ENCODE data around the gene SNED1. TPM values are rescaled to one million over a fixed set of nuclear protein-coding genes. Genes with fewer than 3 reads are reported as not detected.

The SNED1 gene
- polyA plus RNA-seq, 1 donor (not counting 4 experiments of a cell fraction or from before 2014, with no cell fraction given): 0.12 TPM

DNA sequence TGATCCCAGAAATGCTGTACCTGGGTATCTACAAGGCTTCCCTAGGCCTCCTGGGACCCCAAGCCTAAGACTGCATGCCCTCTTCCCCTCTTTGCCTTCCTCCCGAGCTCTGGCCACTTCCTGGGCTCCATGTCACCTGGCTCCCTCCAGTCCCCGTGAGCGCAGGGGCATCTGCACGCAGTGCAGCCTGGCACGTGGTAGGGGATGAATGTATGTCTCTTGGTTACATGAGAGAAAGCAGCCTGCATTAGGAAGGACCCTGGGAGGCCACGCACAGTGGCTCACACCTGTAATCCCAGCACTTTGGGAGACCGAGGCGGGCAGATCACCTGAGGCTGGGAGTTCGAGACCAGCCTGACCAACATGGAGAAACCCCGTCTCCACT lies 135.0 kb downstream of the SNED1 start:
- Histone ChIP-seq H3K9me1 (ENCODE audit: control insufficient read depth, extremely low read depth, insufficient read depth, low read length) (no peaks in the 10 kb centered on the region), H3K4me2 (ENCODE audit: control insufficient read depth, extremely low read depth, insufficient read depth, low read depth, low read length) (no peak overlapping the region), H3K9me3 (ENCODE audit: control insufficient read depth, low read depth, low read length) (no peaks in the 10 kb centered on the region), H2AFZ (ENCODE audit: control insufficient read depth, low read length) (no peak overlapping the region), H3K79me2 (ENCODE audit: control insufficient read depth, insufficient read depth, low read length) (no peaks in the 10 kb centered on the region), H4K20me1 (ENCODE audit: control insufficient read depth, extremely low read depth, insufficient read depth, low read length) (no peaks in the 10 kb centered on the region), H3K4me1 (ENCODE audit: control insufficient read depth, extremely low read depth, insufficient read depth, low read length) (no peaks in the 10 kb centered on the region), H3K27me3 (ENCODE audit: control insufficient read depth, extremely low read depth, insufficient read depth, low read length) (no peaks in the 10 kb centered on the region), H3K4me3 (ENCODE audit: control insufficient read depth in 2 of 3, extremely low read depth in 1 of 3, insufficient read depth in 2 of 3, low read depth in 1 of 3, low read length in 3 of 3) (no peak overlapping the region), H3K9ac (ENCODE audit: control insufficient read depth, extremely low read depth, insufficient read depth, low read length) (no peak overlapping the region), H3K36me3 (ENCODE audit: control insufficient read depth in 2 of 2, extremely low read depth in 1 of 2, insufficient read depth in 2 of 2, low read length in 2 of 2) (peaks cover 0 to 4% of the 10 kb centered on the region in 2 experiments), H3K27ac (ENCODE audit: control insufficient read depth, insufficient read depth, low read length) (no peak overlapping the region)
- TF ChIP-seq, protein P1, sequence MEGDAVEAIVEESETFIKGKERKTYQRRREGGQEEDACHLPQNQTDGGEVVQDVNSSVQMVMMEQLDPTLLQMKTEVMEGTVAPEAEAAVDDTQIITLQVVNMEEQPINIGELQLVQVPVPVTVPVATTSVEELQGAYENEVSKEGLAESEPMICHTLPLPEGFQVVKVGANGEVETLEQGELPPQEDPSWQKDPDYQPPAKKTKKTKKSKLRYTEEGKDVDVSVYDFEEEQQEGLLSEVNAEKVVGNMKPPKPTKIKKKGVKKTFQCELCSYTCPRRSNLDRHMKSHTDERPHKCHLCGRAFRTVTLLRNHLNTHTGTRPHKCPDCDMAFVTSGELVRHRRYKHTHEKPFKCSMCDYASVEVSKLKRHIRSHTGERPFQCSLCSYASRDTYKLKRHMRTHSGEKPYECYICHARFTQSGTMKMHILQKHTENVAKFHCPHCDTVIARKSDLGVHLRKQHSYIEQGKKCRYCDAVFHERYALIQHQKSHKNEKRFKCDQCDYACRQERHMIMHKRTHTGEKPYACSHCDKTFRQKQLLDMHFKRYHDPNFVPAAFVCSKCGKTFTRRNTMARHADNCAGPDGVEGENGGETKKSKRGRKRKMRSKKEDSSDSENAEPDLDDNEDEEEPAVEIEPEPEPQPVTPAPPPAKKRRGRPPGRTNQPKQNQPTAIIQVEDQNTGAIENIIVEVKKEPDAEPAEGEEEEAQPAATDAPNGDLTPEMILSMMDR (optimal IDR thresholded peaks at IDR 0.05 in 1 of 3, IDR thresholded peaks at IDR 0.05 in 1 of 3, conservative IDR thresholded peaks at IDR 0.05 in 1 of 3; ENCODE audit: extremely low read depth in 1 of 3, insufficient read depth in 2 of 3, low read length in 3 of 3): no peak
- no peak for TF ChIP-seq EZH2 (IDR thresholded peaks at IDR 0.05; ENCODE audit: low read length)
- no peak for DNase-seq (ENCODE audit: low read depth, low spot score)
- no peak for FAIRE-seq
- dilution Hi-C loops (cut with MboI; ENCODE audit: extremely low pct_ligation_motif_present, low sequenced_read_pairs): no loop called here

DNA sequence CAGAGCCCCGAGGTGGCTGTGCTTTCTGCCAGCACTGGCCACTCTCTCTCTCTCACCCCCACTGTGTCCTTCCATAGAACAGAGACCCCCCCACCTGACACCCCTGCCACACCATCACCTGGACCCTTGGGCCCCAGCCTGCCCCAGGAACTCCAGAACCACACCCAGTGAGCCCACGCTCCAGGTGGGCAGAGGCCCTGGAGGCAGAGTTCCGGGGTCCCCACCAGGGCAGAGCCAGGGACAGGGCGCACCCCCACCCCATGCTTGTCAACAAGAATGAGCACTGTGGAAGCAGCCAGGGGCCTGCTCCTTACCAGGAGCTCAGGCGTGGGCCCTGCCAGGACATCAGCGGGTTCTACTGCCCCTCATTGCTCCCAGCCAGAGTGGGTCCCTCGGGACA lies 136.3 kb downstream of the SNED1 start:
- Histone ChIP-seq H3K9ac (ENCODE audit: control insufficient read depth, extremely low read depth, insufficient read depth, low read length) (no peak overlapping the region), H3K27ac (ENCODE audit: control insufficient read depth, insufficient read depth, low read length) (no peak overlapping the region), H3K9me1 (ENCODE audit: control insufficient read depth, extremely low read depth, insufficient read depth, low read length) (no peaks in the 10 kb centered on the region), H3K36me3 (ENCODE audit: control insufficient read depth in 2 of 2, extremely low read depth in 1 of 2, insufficient read depth in 2 of 2, low read length in 2 of 2) (peaks cover 0 to 4% of the 10 kb centered on the region in 2 experiments), H4K20me1 (ENCODE audit: control insufficient read depth, extremely low read depth, insufficient read depth, low read length) (no peaks in the 10 kb centered on the region), H3K27me3 (ENCODE audit: control insufficient read depth, extremely low read depth, insufficient read depth, low read length) (no peaks in the 10 kb centered on the region), H2AFZ (ENCODE audit: control insufficient read depth, low read length) (no peak overlapping the region), H3K79me2 (ENCODE audit: control insufficient read depth, insufficient read depth, low read length) (no peaks in the 10 kb centered on the region), H3K4me3 (ENCODE audit: control insufficient read depth in 2 of 3, extremely low read depth in 1 of 3, insufficient read depth in 2 of 3, low read depth in 1 of 3, low read length in 3 of 3) (no peak overlapping the region), H3K4me2 (ENCODE audit: control insufficient read depth, extremely low read depth, insufficient read depth, low read depth, low read length) (no peak overlapping the region), H3K4me1 (ENCODE audit: control insufficient read depth, extremely low read depth, insufficient read depth, low read length) (no peaks in the 10 kb centered on the region), H3K9me3 (ENCODE audit: control insufficient read depth, low read depth, low read length) (no peaks in the 10 kb centered on the region)
- dilution Hi-C loops (cut with MboI; ENCODE audit: extremely low pct_ligation_motif_present, low sequenced_read_pairs): no loop called here
- FAIRE-seq (no peak), DNase-seq (ENCODE audit: low read depth, low spot score) (no peak)
- TF ChIP-seq, protein P1 (optimal IDR thresholded peaks at IDR 0.05 in 1 of 3, IDR thresholded peaks at IDR 0.05 in 1 of 3, conservative IDR thresholded peaks at IDR 0.05 in 1 of 3; ENCODE audit: extremely low read depth in 1 of 3, insufficient read depth in 2 of 3, low read length in 3 of 3): no peak
- no peak for TF ChIP-seq EZH2 (IDR thresholded peaks at IDR 0.05; ENCODE audit: low read length)
